Stimulated activated CD8-positive, alpha-beta memory T cell treated with anti-CD3 and anti-CD28 coated beads, Interleukin-7, amount 100 ng/mL, for 24 hours (primary cell): ENCODE measurements around the gene ART3.
"Not testable (repeated sequence)": the region's sequence is repeated elsewhere in the genome, so short reads cannot be mapped to it uniquely, and the experiment has no call there.

Experiments used
- DNase-seq: peaks from one replicate; pipeline ENCODE4 v3.0.0-alpha.2; 2020; ENCODE audit warnings: low read depth

The ART3 gene

GRCh38 chr4:76074468-76074867, at the start of gene ART3:
Gene ART3 (plus strand): TSS chr4:76074709. CDS start chr4:76075890, 1,181 bp downstream.
- no peak for DNase-seq

- DNase-seq = no peak
These were observed 46.2 kb upstream of the ART3 start for GRCh38 chr4:76028350-76028765.

DNA sequence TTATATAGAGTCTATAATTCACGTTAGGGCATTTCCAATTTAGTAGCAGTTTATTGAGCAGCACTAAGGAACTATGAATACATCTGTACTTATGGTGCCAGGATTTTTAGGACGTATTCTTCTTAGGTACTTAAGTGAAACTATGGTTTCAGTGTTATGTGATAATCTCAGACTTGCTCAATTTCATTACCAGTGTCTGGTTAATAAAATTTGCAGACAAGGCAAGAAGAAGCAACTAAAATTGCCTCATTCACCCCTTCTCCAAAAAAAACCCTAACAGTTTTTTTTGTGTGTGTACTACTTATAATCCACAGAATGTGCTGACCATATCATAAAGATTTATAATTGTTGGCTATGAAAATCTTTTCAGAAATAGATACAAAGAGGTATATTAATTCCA, 45.2 kb upstream of the ART3 start:
- DNase-seq = no peak

- no peak for DNase-seq
These were observed 39.4 kb upstream of the ART3 start for GRCh38 chr4:76035141-76035540.

DNA sequence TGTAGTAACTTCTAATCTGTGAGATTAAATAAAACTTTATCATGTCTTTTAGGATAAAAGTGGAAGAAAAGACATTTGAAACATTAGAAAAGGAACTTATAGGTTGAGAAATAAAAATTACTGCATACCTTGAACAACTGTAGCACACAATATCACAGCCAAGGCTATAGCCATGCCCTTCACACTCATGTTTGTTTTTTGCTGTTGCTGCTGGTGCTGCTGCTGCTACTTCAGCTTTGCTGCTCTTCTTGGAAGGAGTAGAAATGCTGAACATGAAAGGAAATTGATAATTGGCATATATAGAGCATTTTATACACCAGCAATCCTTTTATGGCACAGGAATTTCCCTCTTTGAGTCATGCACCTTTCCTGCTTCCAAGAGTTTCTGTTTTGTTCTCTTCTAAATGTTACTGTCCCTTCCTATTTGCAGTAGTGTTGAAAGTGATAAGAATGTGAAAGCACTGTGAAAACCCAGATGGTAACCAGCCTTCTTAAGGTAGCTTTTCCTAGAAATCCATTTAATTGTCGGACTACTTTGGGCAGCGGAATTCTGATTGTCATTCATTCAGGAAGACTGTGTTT, 38.6 kb upstream of the ART3 start, which contains the start of gene CXCL11:
CXCL11 (minus strand) TSS at position 272 of the 582 bp plus-strand sequence; CDS start at position 189, 83 bp downstream.
- no peak for DNase-seq

GRCh38 chr4:76036855-76037254, 37.7 kb upstream of the ART3 start:
- DNase-seq = no peak

GRCh38 chr4:76042241-76042998, 32.1 kb upstream of the ART3 start:
- DNase-seq = not testable (repeated sequence)

DNA sequence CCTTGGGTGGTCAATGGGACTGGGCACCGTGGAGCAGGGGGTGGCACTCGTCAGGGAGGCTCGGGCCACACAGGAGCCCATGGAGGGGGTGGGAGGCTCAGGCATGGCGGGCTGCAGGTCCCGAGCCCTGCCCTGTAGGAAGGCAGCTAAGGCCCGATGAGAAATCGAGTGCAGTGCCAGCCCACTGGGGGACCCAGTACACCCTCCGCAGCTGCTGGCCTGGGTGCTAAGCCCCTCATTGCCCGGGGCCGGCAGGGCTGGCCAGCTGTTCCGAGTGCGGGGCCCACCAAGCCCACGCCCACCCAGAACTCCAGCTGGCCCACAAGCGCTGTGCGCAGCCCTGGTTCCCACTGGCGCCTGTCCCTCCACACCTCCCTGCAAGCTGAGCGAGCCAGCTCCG, 31.2 kb upstream of the ART3 start:
- not testable (repeated sequence) for DNase-seq

GRCh38 chr4:76044686-76045085, 29.8 kb upstream of the ART3 start:
- DNase-seq = not testable (repeated sequence)

GRCh38 chr4:76049860-76050416, 24.6 kb upstream of the ART3 start:
- not testable (repeated sequence) for DNase-seq

GRCh38 chr4:76050560-76051050, 23.9 kb upstream of the ART3 start:
- DNase-seq = not testable (repeated sequence)

- no peak for DNase-seq
These were observed 20.8 kb upstream of the ART3 start for GRCh38 chr4:76053730-76054129.

DNA sequence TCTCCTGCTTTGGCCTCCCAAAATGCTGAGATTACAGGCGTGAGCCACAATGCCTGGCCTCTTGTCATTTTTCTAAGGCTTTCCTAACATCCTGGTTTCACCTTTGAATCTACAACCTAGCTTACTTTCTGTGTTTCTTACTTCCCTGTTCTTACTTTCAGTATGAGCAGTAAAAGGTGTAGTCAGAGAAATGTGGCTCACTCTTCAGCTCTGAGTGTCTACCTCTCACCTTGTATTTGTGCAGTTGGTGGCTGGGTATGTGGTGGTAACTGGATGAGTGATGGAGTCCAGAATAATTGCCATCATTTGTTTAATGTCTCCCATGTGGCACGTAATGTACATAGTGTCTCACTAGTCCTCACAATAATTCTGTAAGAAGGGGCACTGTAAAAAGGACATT, 19.5 kb upstream of the ART3 start:
- no peak for DNase-seq

GRCh38 chr4:76055421-76055820, 19.1 kb upstream of the ART3 start:
- no peak for DNase-seq

DNA sequence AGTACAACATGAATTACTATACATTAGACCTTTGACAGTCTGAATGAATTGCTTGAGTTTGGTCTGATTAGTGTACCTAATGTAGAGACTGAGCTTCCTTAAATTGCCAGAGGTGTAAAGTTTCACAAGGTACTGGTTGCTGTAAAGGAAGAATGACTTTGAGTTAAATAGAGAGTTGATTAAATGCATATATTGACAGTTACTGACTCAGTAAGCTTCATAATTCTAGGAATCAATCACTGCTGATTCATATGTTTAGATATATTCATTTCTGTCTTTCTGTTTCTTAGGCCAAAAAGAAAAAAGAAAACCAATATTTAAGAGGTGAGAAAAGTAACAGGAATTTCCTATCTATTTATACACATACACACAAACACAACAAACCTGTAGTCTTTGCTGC, 16.2 kb upstream of the ART3 start:
- DNase-seq = no peak

DNA sequence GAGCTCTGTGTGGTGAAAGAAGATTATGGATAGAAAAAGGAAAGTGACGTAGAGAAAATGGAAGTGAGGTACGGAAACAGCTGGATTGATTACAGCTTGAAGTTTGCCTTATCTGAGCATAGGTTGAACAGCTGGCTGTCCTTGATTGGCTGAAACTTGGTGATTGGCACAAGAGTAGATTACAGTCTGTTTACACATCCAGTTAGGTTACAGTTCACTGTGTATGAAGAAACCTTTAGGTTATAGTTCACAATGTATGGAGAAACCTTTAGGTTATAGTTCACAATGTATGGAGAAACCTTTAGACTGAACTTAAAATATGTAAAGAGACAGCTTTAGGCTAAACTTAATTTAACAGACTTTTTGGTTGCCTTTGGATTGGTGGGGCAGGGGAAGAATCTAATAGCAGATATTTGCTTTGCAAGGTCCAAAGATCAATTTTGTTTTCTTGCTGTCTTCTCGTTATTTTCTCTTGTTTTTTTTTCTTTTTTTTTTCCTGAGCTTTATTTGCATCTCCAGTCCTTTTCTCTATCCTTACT, 15.6 kb upstream of the ART3 start:
- no peak for DNase-seq

DNA sequence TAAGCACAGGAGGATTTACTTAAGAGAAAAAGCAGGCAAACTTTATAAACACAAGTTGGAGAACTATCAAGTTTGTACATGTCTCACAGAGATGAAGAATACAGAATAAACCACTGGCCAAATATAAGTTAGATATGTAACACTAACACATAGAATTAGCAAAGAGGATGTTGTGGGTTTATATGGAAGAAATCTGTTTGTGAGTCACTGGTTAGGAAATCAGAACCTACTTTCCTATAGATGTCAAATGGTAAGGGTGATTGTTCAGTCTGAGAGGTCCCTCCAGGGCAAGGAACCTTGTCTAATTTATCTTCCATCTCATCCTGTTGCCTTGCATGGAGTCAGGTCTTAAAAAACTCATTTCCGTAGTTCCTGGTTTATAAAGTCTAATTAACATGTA, 14.8 kb upstream of the ART3 start:
- no peak for DNase-seq

- no peak for DNase-seq
These were observed 14.0 kb upstream of the ART3 start for GRCh38 chr4:76060506-76060905.

- DNase-seq = no peak
These were observed 13.1 kb upstream of the ART3 start for GRCh38 chr4:76061421-76061820.

DNA sequence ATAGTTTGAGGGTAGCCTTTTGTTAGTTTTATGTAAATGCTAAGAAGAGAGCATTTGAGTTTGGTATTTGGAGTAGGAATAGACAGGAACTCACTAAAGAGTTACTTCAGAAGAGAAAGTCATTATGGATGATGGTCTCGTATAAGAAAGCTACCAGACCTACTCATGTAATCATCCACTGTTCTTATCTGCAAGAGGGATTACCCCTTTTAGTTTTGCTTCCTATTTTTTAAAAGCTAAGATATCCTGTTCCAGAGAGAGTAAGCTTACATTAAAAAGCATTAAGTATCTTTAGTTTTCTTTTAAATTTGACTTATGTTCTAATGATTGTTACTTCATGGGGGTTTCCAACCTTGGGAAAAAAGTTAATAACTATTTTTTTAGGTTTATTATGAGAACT, 12.5 kb upstream of the ART3 start:
- no peak for DNase-seq

DNA sequence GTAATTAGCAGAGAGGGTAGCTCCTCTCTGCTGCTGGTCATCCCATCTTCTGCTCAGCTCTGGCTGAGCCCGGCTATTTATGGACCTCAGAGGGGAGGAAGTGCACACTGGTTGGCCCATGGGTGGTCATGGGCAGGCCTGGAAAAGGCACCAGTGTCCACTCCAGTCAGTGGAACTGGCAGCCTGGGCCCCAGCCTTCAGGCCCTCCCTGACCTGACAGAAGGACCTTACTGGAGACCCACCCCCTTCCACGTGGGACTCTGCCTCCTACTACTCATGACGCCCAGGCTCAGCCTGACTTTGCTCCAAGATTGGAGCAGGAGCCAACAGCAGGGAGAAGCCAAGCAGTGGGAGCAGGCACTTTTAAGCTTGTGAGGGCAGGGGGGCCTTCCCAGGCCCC, 8.0 kb upstream of the ART3 start:
- DNase-seq = no peak

GRCh38 chr4:76067652-76068286, 6.7 kb upstream of the ART3 start:
- peak; percentile 43 for DNase-seq
